Left forelimb (tissue), 1 donor: Measurements from ENCODE around the gene HTRA2.

Experiments used
- DNase-seq: peaks from one replicate; pipeline ENCODE4 v3.0.0-alpha.2; 2018; ENCODE audit warnings: low spot score

Gene HTRA2

GRCh38 chr2:74500578-74500946 lies 29.2 kb upstream of the HTRA2 start:
- no peak for DNase-seq

GRCh38 chr2:74501335-74502071 lies 28.2 kb upstream of the HTRA2 start:
- DNase-seq: no peak

- DNase-seq: no peak
Observed at GRCh38 chr2:74502147-74502719, 27.5 kb upstream of the HTRA2 start.

- no peak for DNase-seq
Observed at GRCh38 chr2:74502720-74503505, 26.8 kb upstream of the HTRA2 start.

- DNase-seq: no peak
Observed at GRCh38 chr2:74503506-74504475, 25.9 kb upstream of the HTRA2 start.

- no peak for DNase-seq
Observed at GRCh38 chr2:74504591-74504990, 25.1 kb upstream of the HTRA2 start.

GRCh38 chr2:74505448-74506246 lies 24.1 kb upstream of the HTRA2 start:
- no peak for DNase-seq

- DNase-seq: peak; percentile 99
Observed at GRCh38 chr2:74507145-74507925, 22.4 kb upstream of the HTRA2 start, which contains the start of gene PCGF1. Gene PCGF1, minus strand, starts transcription at chr2:74507695. Its CDS starts 27 bp downstream, at chr2:74507668.

- DNase-seq: no peak
Observed at GRCh38 chr2:74507926-74508520, 21.7 kb upstream of the HTRA2 start.

GRCh38 chr2:74510272-74510671 lies 19.5 kb upstream of the HTRA2 start:
- DNase-seq: no peak

- DNase-seq: no peak
Observed at GRCh38 chr2:74511104-74511989, 18.4 kb upstream of the HTRA2 start.

- no peak for DNase-seq
Observed at GRCh38 chr2:74512744-74513604, 16.8 kb upstream of the HTRA2 start.

GRCh38 chr2:74513605-74514367 lies 15.9 kb upstream of the HTRA2 start:
- DNase-seq: no peak

- no peak for DNase-seq
Observed at GRCh38 chr2:74514368-74515270, 15.1 kb upstream of the HTRA2 start, which contains the start of gene TLX2. Gene TLX2, plus strand, starts transcription at chr2:74514450. Its CDS starts 357 bp downstream, at chr2:74514807.

- no peak for DNase-seq
Observed at GRCh38 chr2:74515271-74515980, 14.3 kb upstream of the HTRA2 start.
